Nephron (organoid): ENCODE data around the gene TSLP.

Experiments
- H3K27ac Mint-ChIP-seq, 3 experiments: 2 replicates each; pipeline ENCODE4 v1.8.0; 2020; ENCODE audit warnings: mixed read lengths in 3 of 3, mild to moderate bottlenecking in 2 of 3, moderate library complexity in 1 of 3
- H3K27me3 Mint-ChIP-seq: 2 replicates; pipeline ENCODE4 v1.8.0; 2021; ENCODE audit warnings: low read depth, mild to moderate bottlenecking, moderate library complexity, mixed read lengths
- H3K36me3 Mint-ChIP-seq: 2 replicates; pipeline ENCODE4 v1.8.0; 2020; ENCODE audit warnings: low read depth, mixed read lengths
- H3K4me1 Mint-ChIP-seq: 2 replicates; pipeline ENCODE4 v1.8.0; 2020; ENCODE audit warnings: mixed read lengths
- H3K4me3 Mint-ChIP-seq, 3 experiments: 2 replicates each; pipeline ENCODE4 v1.8.0; 2020; ENCODE audit warnings: mild to moderate bottlenecking in 3 of 3, mixed read lengths in 3 of 3, moderate library complexity in 2 of 3
- H3K9me3 Mint-ChIP-seq: 2 replicates; pipeline ENCODE4 v1.8.0; 2020; ENCODE audit warnings: mixed read lengths
- CTCF ChIP-seq, 3 experiments: fragments of 200-600 bp; sonication (generic); IDR thresholded peaks; one replicate each; pipeline ENCODE4 v1.5.0; 2021; ENCODE audit warnings: antibody characterized with exemption in 3 of 3; ENCODE audit not compliant: unreplicated experiment in 3 of 3

The TSLP gene

GRCh38 chr5:111077678-111078077 is 6.2 kb downstream of the TSLP start:
- H3K4me3 Mint-ChIP-seq: no peak overlapping the region
- H3K27me3 Mint-ChIP-seq: peaks cover 75% of the 10 kb centered on the region
- H3K27ac Mint-ChIP-seq: no peak overlapping the region
- TF ChIP-seq CTCF (IDR thresholded peaks at IDR 0.05; ENCODE audit: unreplicated experiment in 3 of 3): no peak
- H3K9me3 Mint-ChIP-seq: no peaks in the 10 kb centered on the region
- H3K36me3 Mint-ChIP-seq: no peaks in the 10 kb centered on the region
- peaks cover 5% of the 10 kb centered on the region for H3K4me1 Mint-ChIP-seq

GRCh38 chr5:111079846-111080245 is 8.3 kb downstream of the TSLP start:
- peaks cover 2% of the 10 kb centered on the region for H3K9me3 Mint-ChIP-seq
- H3K4me1 Mint-ChIP-seq: no peaks in the 10 kb centered on the region
- H3K27me3 Mint-ChIP-seq: peaks cover 60% of the 10 kb centered on the region
- H3K36me3 Mint-ChIP-seq: no peaks in the 10 kb centered on the region
- no peak overlapping the region for H3K4me3 Mint-ChIP-seq
- TF ChIP-seq CTCF (IDR thresholded peaks at IDR 0.05; ENCODE audit: unreplicated experiment in 3 of 3): no peak
- H3K27ac Mint-ChIP-seq: no peak overlapping the region

GRCh38 chr5:111083323-111083722 is 11.8 kb downstream of the TSLP start:
- H3K9me3 Mint-ChIP-seq: peaks cover 2% of the 10 kb centered on the region
- H3K4me3 Mint-ChIP-seq: no peak overlapping the region
- no peak for TF ChIP-seq CTCF (IDR thresholded peaks at IDR 0.05; ENCODE audit: unreplicated experiment in 3 of 3)
- H3K27me3 Mint-ChIP-seq: peaks cover 35% of the 10 kb centered on the region
- no peaks in the 10 kb centered on the region for H3K36me3 Mint-ChIP-seq
- H3K27ac Mint-ChIP-seq: no peak overlapping the region
- no peaks in the 10 kb centered on the region for H3K4me1 Mint-ChIP-seq

- Mint-ChIP-seq H3K9me3 (peaks cover 5% of the 10 kb centered on the region), H3K4me1 (peaks cover 23% of the 10 kb centered on the region), H3K36me3 (peaks cover 11% of the 10 kb centered on the region), H3K4me3 (peak within 1 kb of the TSS; percentile 96 to 98 (median 97)), H3K27me3 (peaks cover 3% of the 10 kb centered on the region), H3K27ac (peak within 1 kb of the TSS; percentile 66 to 82 (median 77))
- TF ChIP-seq CTCF (IDR thresholded peaks at IDR 0.05; ENCODE audit: unreplicated experiment in 3 of 3): no peak
Observed at GRCh38 chr5:111092062-111092853, 20.7 kb downstream of the TSLP start, which contains the start of gene WDR36. Gene WDR36 (plus strand): TSS chr5:111092348. CDS start chr5:111092457, 109 bp downstream.

GRCh38 chr5:111095982-111096381 is 24.5 kb downstream of the TSLP start:
- Mint-ChIP-seq H3K27me3 (peaks cover 3% of the 10 kb centered on the region), H3K4me3 (no peak overlapping the region), H3K9me3 (peaks cover 2% of the 10 kb centered on the region), H3K27ac (no peak overlapping the region), H3K4me1 (peaks cover 23% of the 10 kb centered on the region), H3K36me3 (peaks cover 18% of the 10 kb centered on the region)
- TF ChIP-seq CTCF (IDR thresholded peaks at IDR 0.05; ENCODE audit: unreplicated experiment in 3 of 3): no peak
